ENCODE data around the gene ZNF195. TPM values are rescaled to one million over a fixed set of nuclear protein-coding genes. Genes with fewer than 3 reads are reported as not detected.
"Not testable (repeated sequence)": the region's sequence is repeated elsewhere in the genome, so short reads cannot be mapped to it uniquely, and the experiment has no call there.

The ZNF195 gene
- total and polyA plus RNA-seq, 12 donors, result 6.4 to 14.2 (median 11.1) TPM

- no peaks in the 10 kb centered on the region for H3K4me1 ChIP-seq
- intact Hi-C loops (cut with DNase I), result loop anchor here in 4 of 10 donors (10.0 kb wide), 1 partner anchor 64 kb away; no protein-coding TSS in a partner anchor
- peak in 1 of 2 donors; percentile 39 for DNase-seq
- H3K4me3 ChIP-seq, result no peak overlapping the region
- TF ChIP-seq CTCF (IDR thresholded peaks at IDR 0.05), result peak; percentile 8 to 72 (median 64)
- peaks cover 0 to 1% (median 0%) of the 10 kb centered on the region in 11 donors for H3K9me3 ChIP-seq
- WGBS, 2 donors, result 22 to 25% methylated on average over 10 of the region's 10 CpGs
- no peak for ATAC-seq
- peaks cover 0 to 49% (median 19%) of the 10 kb centered on the region in 7 donors for H3K27me3 ChIP-seq
- no peaks in the 10 kb centered on the region for H3K36me3 ChIP-seq
- H3K27ac ChIP-seq, result no peak overlapping the region
These were observed 37.6 kb downstream of the ZNF195 start for GRCh38 chr11:3341298-3341697.

- Histone ChIP-seq H3K27me3 (peaks cover 0 to 49% (median 19%) of the 10 kb centered on the region in 7 donors), H3K9me3 (no peaks in the 10 kb centered on the region), H3K27ac (no peak overlapping the region), H3K36me3 (no peaks in the 10 kb centered on the region), H3K4me1 (no peaks in the 10 kb centered on the region), H3K4me3 (no peak overlapping the region)
- ATAC-seq (no peak), DNase-seq (no peak)
- no peak for TF ChIP-seq CTCF (IDR thresholded peaks at IDR 0.05)
- WGBS, 2 donors, result 64 to 65% methylated on average over 4 of the region's 4 CpGs
- intact Hi-C loops (cut with DNase I), result loop anchor here in 4 of 10 donors (10.0 kb wide), 1 partner anchor 65 kb away; no protein-coding TSS in a partner anchor
These were observed 38.9 kb downstream of the ZNF195 start for GRCh38 chr11:3340025-3340424.

GRCh38 chr11:3339340-3339624, 39.7 kb downstream of the ZNF195 start:
- Histone ChIP-seq H3K4me1 (no peaks in the 10 kb centered on the region), H3K27me3 (peaks cover 0 to 49% (median 19%) of the 10 kb centered on the region in 7 donors), H3K36me3 (no peaks in the 10 kb centered on the region), H3K9me3 (no peaks in the 10 kb centered on the region), H3K27ac (no peak overlapping the region), H3K4me3 (no peak overlapping the region)
- 86 to 88% methylated on average over 1 of the region's 1 CpG for WGBS, 2 donors
- no peak for DNase-seq
- no peak for TF ChIP-seq CTCF (IDR thresholded peaks at IDR 0.05)
- ATAC-seq, result no peak
- intact Hi-C loops (cut with DNase I), result no loop called here

GRCh38 chr11:3338569-3339339, 40.2 kb downstream of the ZNF195 start:
- no peaks in the 10 kb centered on the region for H3K9me3 ChIP-seq
- no peak for ATAC-seq
- 74 to 77% methylated on average over 7 of the region's 7 CpGs for WGBS, 2 donors
- no peak overlapping the region for H3K27ac ChIP-seq
- no peak overlapping the region for H3K4me3 ChIP-seq
- no peak for DNase-seq
- H3K27me3 ChIP-seq, result peaks cover 0 to 46% (median 19%) of the 10 kb centered on the region in 7 donors
- no peak for TF ChIP-seq CTCF (IDR thresholded peaks at IDR 0.05)
- intact Hi-C loops (cut with DNase I), result no loop called here
- no peaks in the 10 kb centered on the region for H3K36me3 ChIP-seq
- no peaks in the 10 kb centered on the region for H3K4me1 ChIP-seq

GRCh38 chr11:3336420-3336819, 42.5 kb downstream of the ZNF195 start:
- H3K27ac ChIP-seq; intact Hi-C loops (cut with DNase I); H3K9me3 ChIP-seq; ATAC-seq; DNase-seq; H3K4me1 ChIP-seq; H3K4me3 ChIP-seq; H3K36me3 ChIP-seq: not testable (repeated sequence)
- WGBS, 2 donors, result no CpG with 5 or more reads among the region's 10 CpGs
- H3K27me3 ChIP-seq, result peaks cover 0 to 27% (median 7%) of the 10 kb centered on the region in 7 donors

GRCh38 chr11:3333157-3333556, 45.8 kb downstream of the ZNF195 start:
- H3K4me3 ChIP-seq; H3K27me3 ChIP-seq; H3K27ac ChIP-seq; H3K36me3 ChIP-seq; ATAC-seq; intact Hi-C loops (cut with DNase I); H3K4me1 ChIP-seq; H3K9me3 ChIP-seq; DNase-seq: not testable (repeated sequence)
- WGBS, 2 donors, result no CpG with 5 or more reads among the region's 8 CpGs

GRCh38 chr11:3331078-3331477, 47.9 kb downstream of the ZNF195 start:
- H3K27me3 ChIP-seq; DNase-seq; intact Hi-C loops (cut with DNase I); H3K4me3 ChIP-seq; H3K4me1 ChIP-seq; H3K9me3 ChIP-seq; H3K27ac ChIP-seq; ATAC-seq; H3K36me3 ChIP-seq: not testable (repeated sequence)
- no CpG with 5 or more reads among the region's 3 CpGs for WGBS, 2 donors

- H3K27me3 ChIP-seq; H3K9me3 ChIP-seq; H3K4me1 ChIP-seq; DNase-seq; intact Hi-C loops (cut with DNase I); H3K36me3 ChIP-seq; H3K27ac ChIP-seq; ATAC-seq; H3K4me3 ChIP-seq: not testable (repeated sequence)
- WGBS, 2 donors, result no CpG with 5 or more reads among the region's 12 CpGs
These were observed 48.9 kb downstream of the ZNF195 start for GRCh38 chr11:3330064-3330463.
